ENCODE results near the gene ITIH2. TPM values are rescaled to one million over a fixed set of nuclear protein-coding genes. Genes with fewer than 3 reads are reported as not detected.
A peak's percentile ranks its signal among the peaks of the same experiment; 100 is the strongest.
"Not testable (repeated sequence)": the region's sequence is repeated elsewhere in the genome, so short reads cannot be mapped to it uniquely, and the experiment has no call there.

Gene ITIH2
- total RNA-seq, 1 experiment from 2014 or later: 13.3 TPM

- H3K4me3 ChIP-seq (ENCODE audit: low read depth, low read length); H3K4me1 ChIP-seq; POLR2A ChIA-PET; H3K4me1 Mint-ChIP-seq (ENCODE audit: low read depth, unreplicated experiment); H3K4me3 Mint-ChIP-seq (ENCODE audit: unreplicated experiment); DNase-seq; BruUV-seq (replicated peaks); H3K36me3 Mint-ChIP-seq (ENCODE audit: insufficient read depth, unreplicated experiment); H3K27me3 ChIP-seq (replicated peaks; ENCODE audit: control insufficient read depth, insufficient read depth, low read length); H3K27me3 Mint-ChIP-seq (ENCODE audit: insufficient read depth, unreplicated experiment); H3K36me3 ChIP-seq (ENCODE audit: control insufficient read depth, insufficient read depth, low read length); intact Hi-C loops (cut with micrococcal nuclease; ENCODE audit: unreplicated experiment); H3K27ac Mint-ChIP-seq (ENCODE audit: unreplicated experiment); CTCF ChIA-PET: not testable (repeated sequence)
- peaks cover 25% of the 10 kb centered on the region for H3K9me3 Mint-ChIP-seq (ENCODE audit: unreplicated experiment)
- peaks cover 25% of the 10 kb centered on the region for H3K9me3 ChIP-seq
Measured at GRCh38 chr10:7692368-7692767, 10.7 kb upstream of the ITIH2 start.

GRCh38 chr10:7693194-7693593 lies 9.9 kb upstream of the ITIH2 start:
- CTCF ChIA-PET; H3K4me3 Mint-ChIP-seq (ENCODE audit: unreplicated experiment); POLR2A ChIA-PET: not testable (repeated sequence)

DNA sequence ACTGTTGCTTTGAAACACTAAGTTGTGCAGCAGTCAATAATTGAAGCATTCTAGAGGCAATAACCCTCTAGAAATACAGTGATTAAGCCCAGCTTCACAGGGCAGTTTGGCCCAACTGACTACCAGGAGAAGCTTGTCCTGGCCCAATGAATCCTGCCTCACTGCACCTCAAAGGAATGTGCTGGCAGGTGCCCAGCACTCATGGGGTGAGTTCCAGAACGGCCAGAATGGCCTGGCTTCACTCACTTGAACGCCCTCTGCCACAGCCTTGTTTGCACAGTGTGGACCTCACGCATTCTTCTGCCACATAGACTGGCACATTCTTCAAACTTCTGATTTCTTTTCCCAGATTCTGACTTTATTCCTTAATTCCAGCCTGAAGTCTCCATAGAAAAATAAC lies 6.6 kb upstream of the ITIH2 start:
- ChIA-PET POLR2A (no interaction called here), CTCF (no interaction called here)
- Mint-ChIP-seq H3K4me3 (ENCODE audit: unreplicated experiment) (no peak overlapping the region), H3K27me3 (ENCODE audit: insufficient read depth, unreplicated experiment) (no peaks in the 10 kb centered on the region), H3K27ac (ENCODE audit: unreplicated experiment) (no peak overlapping the region), H3K36me3 (ENCODE audit: insufficient read depth, unreplicated experiment) (no peaks in the 10 kb centered on the region), H3K4me1 (ENCODE audit: low read depth, unreplicated experiment) (no peaks in the 10 kb centered on the region), H3K9me3 (ENCODE audit: unreplicated experiment) (peaks cover 22% of the 10 kb centered on the region)
- no TSS peak for BruUV-seq (replicated peaks)
- peaks cover 8% of the 10 kb centered on the region for H3K4me1 ChIP-seq
- peaks cover 16% of the 10 kb centered on the region for H3K9me3 ChIP-seq
- H3K27me3 ChIP-seq (replicated peaks; ENCODE audit: control insufficient read depth, insufficient read depth, low read length): no peaks in the 10 kb centered on the region
- TF ChIP-seq, protein P1, sequence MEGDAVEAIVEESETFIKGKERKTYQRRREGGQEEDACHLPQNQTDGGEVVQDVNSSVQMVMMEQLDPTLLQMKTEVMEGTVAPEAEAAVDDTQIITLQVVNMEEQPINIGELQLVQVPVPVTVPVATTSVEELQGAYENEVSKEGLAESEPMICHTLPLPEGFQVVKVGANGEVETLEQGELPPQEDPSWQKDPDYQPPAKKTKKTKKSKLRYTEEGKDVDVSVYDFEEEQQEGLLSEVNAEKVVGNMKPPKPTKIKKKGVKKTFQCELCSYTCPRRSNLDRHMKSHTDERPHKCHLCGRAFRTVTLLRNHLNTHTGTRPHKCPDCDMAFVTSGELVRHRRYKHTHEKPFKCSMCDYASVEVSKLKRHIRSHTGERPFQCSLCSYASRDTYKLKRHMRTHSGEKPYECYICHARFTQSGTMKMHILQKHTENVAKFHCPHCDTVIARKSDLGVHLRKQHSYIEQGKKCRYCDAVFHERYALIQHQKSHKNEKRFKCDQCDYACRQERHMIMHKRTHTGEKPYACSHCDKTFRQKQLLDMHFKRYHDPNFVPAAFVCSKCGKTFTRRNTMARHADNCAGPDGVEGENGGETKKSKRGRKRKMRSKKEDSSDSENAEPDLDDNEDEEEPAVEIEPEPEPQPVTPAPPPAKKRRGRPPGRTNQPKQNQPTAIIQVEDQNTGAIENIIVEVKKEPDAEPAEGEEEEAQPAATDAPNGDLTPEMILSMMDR (IDR thresholded peaks at IDR 0.05; ENCODE audit: insufficient read depth in 1 of 2, low read depth in 1 of 2, low read length in 1 of 2, severe bottlenecking in 1 of 2, unreplicated experiment in 1 of 2): no peak
- intact Hi-C loops (cut with micrococcal nuclease; ENCODE audit: unreplicated experiment): no loop called here
- no peaks in the 10 kb centered on the region for H3K36me3 ChIP-seq (ENCODE audit: control insufficient read depth, insufficient read depth, low read length)
- no peak for DNase-seq
- no peak overlapping the region for H3K4me3 ChIP-seq (ENCODE audit: low read depth, low read length)

More at GRCh38 chr10:7693194-7693593, 9.9 kb upstream of the ITIH2 start:
- H3K4me1 Mint-ChIP-seq (ENCODE audit: low read depth, unreplicated experiment); H3K27me3 Mint-ChIP-seq (ENCODE audit: insufficient read depth, unreplicated experiment); H3K27ac Mint-ChIP-seq (ENCODE audit: unreplicated experiment); H3K27me3 ChIP-seq (replicated peaks; ENCODE audit: control insufficient read depth, insufficient read depth, low read length); H3K4me3 ChIP-seq (ENCODE audit: low read depth, low read length); intact Hi-C loops (cut with micrococcal nuclease; ENCODE audit: unreplicated experiment); H3K36me3 ChIP-seq (ENCODE audit: control insufficient read depth, insufficient read depth, low read length); DNase-seq; H3K36me3 Mint-ChIP-seq (ENCODE audit: insufficient read depth, unreplicated experiment); BruUV-seq (replicated peaks); H3K4me1 ChIP-seq: not testable (repeated sequence)
- H3K9me3 ChIP-seq: peaks cover 25% of the 10 kb centered on the region
- H3K9me3 Mint-ChIP-seq (ENCODE audit: unreplicated experiment): peaks cover 25% of the 10 kb centered on the region

DNA sequence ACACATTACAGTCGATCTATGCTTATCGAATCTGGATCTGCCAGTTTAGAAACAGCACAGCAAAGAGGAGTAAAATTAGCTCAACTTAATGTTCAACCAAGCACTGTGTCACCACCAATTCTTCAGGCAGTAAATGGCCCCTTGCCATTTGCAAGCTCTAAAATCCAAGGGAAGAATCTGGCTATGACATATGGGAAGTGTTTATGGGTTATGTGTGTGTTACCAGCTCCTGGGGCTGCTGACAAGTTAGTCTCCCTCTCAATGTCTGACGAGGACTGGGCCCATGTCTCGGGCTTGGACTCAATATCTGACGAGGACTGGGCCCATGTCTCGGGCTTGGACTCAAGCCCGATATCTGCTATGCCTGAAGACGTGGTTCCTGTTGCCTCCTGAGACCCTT lies 5.7 kb upstream of the ITIH2 start:
- Mint-ChIP-seq H3K36me3 (ENCODE audit: insufficient read depth, unreplicated experiment) (no peaks in the 10 kb centered on the region), H3K27me3 (ENCODE audit: insufficient read depth, unreplicated experiment) (no peaks in the 10 kb centered on the region), H3K4me3 (ENCODE audit: unreplicated experiment) (no peak overlapping the region), H3K27ac (ENCODE audit: unreplicated experiment) (peak overlapping the region; percentile 2), H3K9me3 (ENCODE audit: unreplicated experiment) (peaks cover 21% of the 10 kb centered on the region), H3K4me1 (ENCODE audit: low read depth, unreplicated experiment) (no peaks in the 10 kb centered on the region)
- intact Hi-C loops (cut with micrococcal nuclease; ENCODE audit: unreplicated experiment): no loop called here
- POLR2A ChIA-PET: no interaction called here
- TF ChIP-seq, protein P1 (IDR thresholded peaks at IDR 0.05; ENCODE audit: insufficient read depth in 1 of 2, low read depth in 1 of 2, low read length in 1 of 2, severe bottlenecking in 1 of 2, unreplicated experiment in 1 of 2): no peak
- H3K27me3 ChIP-seq (replicated peaks; ENCODE audit: control insufficient read depth, insufficient read depth, low read length): no peaks in the 10 kb centered on the region
- no peak for DNase-seq
- BruUV-seq (replicated peaks): no TSS peak
- H3K36me3 ChIP-seq (ENCODE audit: control insufficient read depth, insufficient read depth, low read length): no peaks in the 10 kb centered on the region
- H3K9me3 ChIP-seq: peaks cover 8% of the 10 kb centered on the region
- H3K4me1 ChIP-seq: peaks cover 8% of the 10 kb centered on the region
- no peak overlapping the region for H3K4me3 ChIP-seq (ENCODE audit: low read depth, low read length)
- CTCF ChIA-PET: interaction anchor here (2.1 kb wide), 1 partner anchor 10 kb away, joined by 6 read pairs; no protein-coding TSS in a partner anchor

Measured in Caco-2 (cell line).